ENCODE results near the gene RBM26.
A peak's percentile ranks its signal among the peaks of the same experiment; 100 is the strongest.

RBM26 gene

GRCh38 chr13:79423801-79424642 lies 18.0 kb upstream of the RBM26 start:
- TF ChIP-seq CTCF (IDR thresholded peaks at IDR 0.05; ENCODE audit: low read depth, low read length): peak; percentile 30; the same call in 1 of the 2 replicates
- H3K4me3 ChIP-seq (ENCODE audit: low read depth, low read length): no peak overlapping the region

GRCh38 chr13:79423340-79423739 lies 17.3 kb upstream of the RBM26 start:
- no peak overlapping the region for H3K4me3 ChIP-seq (ENCODE audit: low read depth, low read length)
- no peak for TF ChIP-seq CTCF (IDR thresholded peaks at IDR 0.05; ENCODE audit: low read depth, low read length)

DNA sequence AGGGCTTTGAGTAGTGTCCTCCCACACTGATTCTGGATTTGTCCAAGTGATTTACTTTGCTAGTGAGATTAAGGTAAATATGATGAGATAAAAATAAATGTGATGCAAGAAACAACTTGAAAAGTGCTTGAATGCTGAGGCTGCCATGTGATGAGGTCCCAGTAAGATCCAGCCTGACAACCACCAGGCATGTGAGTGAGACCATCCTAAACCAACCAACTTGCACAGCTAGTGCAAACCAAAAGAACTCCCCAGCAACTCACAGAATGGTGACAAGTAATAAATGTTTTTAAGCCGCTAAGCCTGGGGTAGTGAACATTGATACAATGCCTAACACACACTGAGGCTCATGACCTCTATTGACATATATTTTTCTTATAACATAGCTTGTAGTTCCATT lies 13.3 kb upstream of the RBM26 start:
- no peak for TF ChIP-seq CTCF (IDR thresholded peaks at IDR 0.05; ENCODE audit: low read depth, low read length)
- H3K4me3 ChIP-seq (ENCODE audit: low read depth, low read length): no peak overlapping the region

DNA sequence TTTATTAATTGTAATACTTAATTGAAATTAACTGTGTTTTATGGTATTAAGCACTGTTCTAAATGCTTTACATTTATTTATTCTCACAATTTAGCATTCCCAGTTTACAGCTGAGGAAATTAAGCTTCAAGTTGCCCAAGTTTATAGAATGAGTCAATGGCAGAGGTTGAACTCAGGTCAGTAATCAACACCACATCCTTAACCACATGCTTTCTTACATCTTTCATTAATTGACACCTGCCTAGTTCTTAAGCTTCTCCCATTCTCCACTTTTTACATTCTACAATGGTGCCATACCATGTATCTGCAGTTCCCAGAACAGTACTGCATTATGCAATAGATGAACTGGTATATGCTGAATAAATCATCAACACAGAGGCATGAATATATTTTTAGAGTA lies 11.7 kb upstream of the RBM26 start:
- no peak for TF ChIP-seq CTCF (IDR thresholded peaks at IDR 0.05; ENCODE audit: low read depth, low read length)
- no peak overlapping the region for H3K4me3 ChIP-seq (ENCODE audit: low read depth, low read length)

- H3K4me3 ChIP-seq (ENCODE audit: low read depth, low read length): no peak overlapping the region
- no peak for TF ChIP-seq CTCF (IDR thresholded peaks at IDR 0.05; ENCODE audit: low read depth, low read length)
These were observed 7.5 kb upstream of the RBM26 start for GRCh38 chr13:79413521-79413920.

DNA sequence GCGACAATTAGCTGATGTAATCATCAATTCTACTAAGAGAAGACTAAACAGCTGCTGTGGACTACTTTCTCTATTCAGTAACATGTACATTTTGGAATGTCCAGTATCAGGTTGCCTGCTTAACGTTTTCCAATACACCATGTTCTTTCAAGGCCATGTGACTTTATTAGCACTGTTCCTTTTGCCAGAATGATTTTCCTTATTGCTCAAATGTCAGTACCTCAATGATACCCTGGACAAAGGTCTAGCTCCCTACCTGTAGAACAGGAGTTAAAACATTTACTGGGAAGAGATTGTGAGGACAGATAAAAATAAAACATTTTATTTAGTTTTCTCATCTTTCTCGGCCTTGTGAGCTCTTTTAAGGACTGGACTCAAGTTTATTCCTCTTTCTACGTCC lies 3.8 kb upstream of the RBM26 start:
- TF ChIP-seq CTCF (IDR thresholded peaks at IDR 0.05; ENCODE audit: low read depth, low read length): no peak
- H3K4me3 ChIP-seq (ENCODE audit: low read depth, low read length): no peak overlapping the region

- no peak overlapping the region for H3K4me3 ChIP-seq (ENCODE audit: low read depth, low read length)
- TF ChIP-seq CTCF (IDR thresholded peaks at IDR 0.05; ENCODE audit: low read depth, low read length): no peak
These were observed 1.4 kb upstream of the RBM26 start for GRCh38 chr13:79407349-79407979.

All from WI38 (cell line).